HG02840 (cell line): ENCODE results near the gene PTPRD.
"Not testable (repeated sequence)": the region's sequence is repeated elsewhere in the genome, so short reads cannot be mapped to it uniquely, and the experiment has no call there.

Source experiments
- ATAC-seq: cut with Tn5 transposase; IDR thresholded peaks from one replicate; pipeline ENCODE4 v1.9.1; 2021; ENCODE audit warnings: mild to moderate bottlenecking, moderate library complexity, moderate number of reproducible peaks; ENCODE audit not compliant: unreplicated experiment, low FRiP score

Gene PTPRD

GRCh38 chr9:9112001-9112720 lies 1500.6 kb downstream of the PTPRD start:
- ATAC-seq = no peak

- no peak for ATAC-seq
Observed at GRCh38 chr9:9108641-9109040, 1504.2 kb downstream of the PTPRD start.

GRCh38 chr9:9102295-9102694 lies 1510.5 kb downstream of the PTPRD start:
- ATAC-seq = no peak

- ATAC-seq = no peak
Observed at GRCh38 chr9:9100070-9100469, 1512.7 kb downstream of the PTPRD start.

- no peak for ATAC-seq
Observed at GRCh38 chr9:9099646-9100045, 1513.2 kb downstream of the PTPRD start.

GRCh38 chr9:9097254-9097653 lies 1515.5 kb downstream of the PTPRD start:
- ATAC-seq = not testable (repeated sequence)

- no peak for ATAC-seq
Observed at GRCh38 chr9:9091387-9091786, 1521.4 kb downstream of the PTPRD start.

GRCh38 chr9:9079473-9079872 lies 1533.3 kb downstream of the PTPRD start:
- ATAC-seq = no peak

GRCh38 chr9:9078301-9078700 lies 1534.5 kb downstream of the PTPRD start:
- no peak for ATAC-seq

- ATAC-seq = no peak
Observed at GRCh38 chr9:9061627-9062026, 1551.2 kb downstream of the PTPRD start.

GRCh38 chr9:9054354-9054992 lies 1558.3 kb downstream of the PTPRD start:
- ATAC-seq = no peak

GRCh38 chr9:9045572-9045971 lies 1567.2 kb downstream of the PTPRD start:
- ATAC-seq = no peak

- ATAC-seq = no peak
Observed at GRCh38 chr9:9045072-9045471, 1567.7 kb downstream of the PTPRD start.

- ATAC-seq = not testable (repeated sequence)
Observed at GRCh38 chr9:9043788-9044187, 1569.0 kb downstream of the PTPRD start.

GRCh38 chr9:9041756-9042155 lies 1571.0 kb downstream of the PTPRD start:
- ATAC-seq = no peak

GRCh38 chr9:9033022-9033421 lies 1579.8 kb downstream of the PTPRD start:
- no peak for ATAC-seq

- ATAC-seq = no peak
Observed at GRCh38 chr9:9016597-9016996, 1596.2 kb downstream of the PTPRD start.

- no peak for ATAC-seq
Observed at GRCh38 chr9:9004810-9005209, 1608.0 kb downstream of the PTPRD start.

- ATAC-seq = no peak
Observed at GRCh38 chr9:9002826-9003583, 1609.8 kb downstream of the PTPRD start.

GRCh38 chr9:8980496-8981013 lies 1632.2 kb downstream of the PTPRD start:
- no peak for ATAC-seq

- ATAC-seq = no peak
Observed at GRCh38 chr9:8978334-8978733, 1634.5 kb downstream of the PTPRD start.
